ENCODE data around the gene BCORL1. TPM values are rescaled to one million over a fixed set of nuclear protein-coding genes. Genes with fewer than 3 reads are reported as not detected.

Gene BCORL1
- total RNA-seq, 2 experiments from 2014 or later = 1.7 to 5.4 TPM

- Histone ChIP-seq H2AFZ (ENCODE audit: low read length) (no peak overlapping the region), H3K4me3 (ENCODE audit: low read depth, low read length, poor library complexity, severe bottlenecking) (no peak overlapping the region), H3K27ac (ENCODE audit: low read depth, low read length, poor library complexity, severe bottlenecking) (no peak overlapping the region), H3K4me2 (ENCODE audit: low read length) (no peak overlapping the region), H3K79me2 (ENCODE audit: insufficient read depth, low read depth, low read length) (no peaks in the 10 kb centered on the region), H3K9me2 (ENCODE audit: insufficient read depth, low read length) (no peaks in the 10 kb centered on the region), H3K4me1 (ENCODE audit: insufficient read depth, low read length, poor library complexity, severe bottlenecking) (no peaks in the 10 kb centered on the region), H4K20me1 (ENCODE audit: insufficient read depth, low read length) (no peaks in the 10 kb centered on the region), H3K9me3 (ENCODE audit: low read length) (no peaks in the 10 kb centered on the region), H3K36me3 (ENCODE audit: insufficient read depth, low read length) (no peaks in the 10 kb centered on the region)
- TF ChIP-seq CTCF (conservative IDR thresholded peaks at IDR 0.05; ENCODE audit: low read length) (no peak), EZH2phosphoT487 (IDR thresholded peaks at IDR 0.05; ENCODE audit: borderline replicate concordance, low read depth, low read length) (no peak)
- ChIA-PET CTCF (ENCODE audit: unreplicated experiment) (interaction anchor here (0.6 kb wide), 1 partner anchor 257 kb away, joined by 4 read pairs; no protein-coding TSS in a partner anchor), POLR2A (interaction anchor here (1.1 kb wide), 1 partner anchor 16 kb away, joined by 4 read pairs; no protein-coding TSS in a partner anchor)
- no peak for DNase-seq (ENCODE audit: low spot score)
- intact Hi-C loops (cut with micrococcal nuclease; ENCODE audit: unreplicated experiment) = no loop called here
- BruUV-seq (replicated peaks) = no TSS peak
Measured at GRCh38 chrX:130001893-130002292, 19.5 kb downstream of the BCORL1 start.

GRCh38 chrX:130002541-130002940 lies 20.1 kb downstream of the BCORL1 start:
- BruUV-seq (replicated peaks) = no TSS peak
- no peak for TF ChIP-seq CTCF (conservative IDR thresholded peaks at IDR 0.05; ENCODE audit: low read length)
- no peak for TF ChIP-seq EZH2phosphoT487 (IDR thresholded peaks at IDR 0.05; ENCODE audit: borderline replicate concordance, low read depth, low read length)
- intact Hi-C loops (cut with micrococcal nuclease; ENCODE audit: unreplicated experiment) = no loop called here
- Histone ChIP-seq H3K4me3 (ENCODE audit: low read depth, low read length, poor library complexity, severe bottlenecking) (no peak overlapping the region), H3K4me2 (ENCODE audit: low read length) (no peak overlapping the region), H3K27ac (ENCODE audit: low read depth, low read length, poor library complexity, severe bottlenecking) (no peak overlapping the region), H3K4me1 (ENCODE audit: insufficient read depth, low read length, poor library complexity, severe bottlenecking) (no peaks in the 10 kb centered on the region), H3K36me3 (ENCODE audit: insufficient read depth, low read length) (no peaks in the 10 kb centered on the region), H4K20me1 (ENCODE audit: insufficient read depth, low read length) (no peaks in the 10 kb centered on the region), H3K9me3 (ENCODE audit: low read length) (no peaks in the 10 kb centered on the region), H3K9me2 (ENCODE audit: insufficient read depth, low read length) (no peaks in the 10 kb centered on the region), H2AFZ (ENCODE audit: low read length) (no peak overlapping the region), H3K79me2 (ENCODE audit: insufficient read depth, low read depth, low read length) (no peaks in the 10 kb centered on the region)
- ChIA-PET POLR2A (no interaction called here), CTCF (ENCODE audit: unreplicated experiment) (no interaction called here)
- no peak for DNase-seq (ENCODE audit: low spot score)

- no peak overlapping the region for H3K4me3 ChIP-seq (ENCODE audit: low read depth, low read length, poor library complexity, severe bottlenecking)
- no peaks in the 10 kb centered on the region for H3K9me3 ChIP-seq (ENCODE audit: low read length)
- intact Hi-C loops (cut with micrococcal nuclease; ENCODE audit: unreplicated experiment) = no loop called here
- no peaks in the 10 kb centered on the region for H3K4me1 ChIP-seq (ENCODE audit: insufficient read depth, low read length, poor library complexity, severe bottlenecking)
- H2AFZ ChIP-seq (ENCODE audit: low read length) = no peak overlapping the region
- DNase-seq (ENCODE audit: low spot score) = no peak
- ChIA-PET CTCF (ENCODE audit: unreplicated experiment) (no interaction called here), POLR2A (interaction anchor here (1.3 kb wide), 1 partner anchor 18 kb away, joined by 3 read pairs; no protein-coding TSS in a partner anchor)
- no peak overlapping the region for H3K27ac ChIP-seq (ENCODE audit: low read depth, low read length, poor library complexity, severe bottlenecking)
- no peak overlapping the region for H3K4me2 ChIP-seq (ENCODE audit: low read length)
- TF ChIP-seq EZH2phosphoT487 (IDR thresholded peaks at IDR 0.05; ENCODE audit: borderline replicate concordance, low read depth, low read length) = no peak
- TF ChIP-seq CTCF (conservative IDR thresholded peaks at IDR 0.05; ENCODE audit: low read length) = no peak
- H3K9me2 ChIP-seq (ENCODE audit: insufficient read depth, low read length) = no peaks in the 10 kb centered on the region
- no peaks in the 10 kb centered on the region for H4K20me1 ChIP-seq (ENCODE audit: insufficient read depth, low read length)
- H3K79me2 ChIP-seq (ENCODE audit: insufficient read depth, low read depth, low read length) = no peaks in the 10 kb centered on the region
- no TSS peak for BruUV-seq (replicated peaks)
- H3K36me3 ChIP-seq (ENCODE audit: insufficient read depth, low read length) = no peaks in the 10 kb centered on the region
Measured at GRCh38 chrX:130005089-130005807, 22.8 kb downstream of the BCORL1 start.

All from OCI-LY7 (cell line).